ENCODE data around the gene PRSS23.

Gene PRSS23

DNA sequence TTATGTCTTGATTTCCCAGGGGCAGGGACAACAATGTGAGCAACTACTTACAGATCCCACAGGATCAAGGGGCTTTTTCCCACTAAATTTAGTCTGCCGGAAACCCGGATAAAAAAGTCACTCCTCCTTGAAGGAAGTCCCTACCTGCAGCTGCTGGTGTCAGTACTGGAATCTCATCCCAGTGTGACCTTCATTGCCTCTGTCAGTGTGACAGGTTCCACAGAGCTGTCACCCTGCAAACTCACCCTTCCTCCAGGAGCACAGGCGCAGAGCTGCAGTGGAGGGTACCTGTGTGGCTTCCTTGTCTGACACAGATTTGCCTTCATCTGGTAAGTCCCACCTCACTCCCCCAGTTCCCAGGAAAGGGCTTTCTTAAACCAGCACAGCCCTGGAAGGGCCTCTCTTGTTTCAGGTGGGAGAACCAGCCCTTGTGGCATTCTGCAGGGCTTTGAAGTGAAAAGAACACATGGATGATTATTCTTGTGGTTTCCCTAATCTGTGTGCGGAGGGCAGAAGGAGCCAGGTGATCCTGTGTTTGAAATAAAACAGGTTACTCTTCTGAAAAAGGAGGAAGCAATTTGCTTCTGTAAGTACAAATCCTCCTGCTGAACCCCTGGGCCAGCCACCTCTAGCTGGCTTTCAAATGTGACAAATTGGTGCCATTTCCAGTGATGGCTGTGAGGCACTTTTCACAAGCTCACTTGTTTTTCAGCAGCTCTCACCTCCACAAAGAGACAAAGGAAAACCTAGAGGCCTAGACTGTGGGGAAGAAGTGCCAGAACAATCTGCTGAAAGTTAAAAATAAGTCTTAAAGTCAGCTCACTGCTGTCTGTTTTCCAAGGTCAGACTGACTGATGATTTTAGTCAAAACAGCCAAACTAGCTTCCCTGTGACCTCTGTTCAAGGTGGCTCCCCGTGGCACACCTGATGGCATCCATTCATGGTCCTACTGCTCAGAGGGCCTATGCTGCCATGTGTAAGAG, 9.2 kb upstream of the PRSS23 start:
- no peak for DNase-seq (ENCODE audit: low read depth)

DNA sequence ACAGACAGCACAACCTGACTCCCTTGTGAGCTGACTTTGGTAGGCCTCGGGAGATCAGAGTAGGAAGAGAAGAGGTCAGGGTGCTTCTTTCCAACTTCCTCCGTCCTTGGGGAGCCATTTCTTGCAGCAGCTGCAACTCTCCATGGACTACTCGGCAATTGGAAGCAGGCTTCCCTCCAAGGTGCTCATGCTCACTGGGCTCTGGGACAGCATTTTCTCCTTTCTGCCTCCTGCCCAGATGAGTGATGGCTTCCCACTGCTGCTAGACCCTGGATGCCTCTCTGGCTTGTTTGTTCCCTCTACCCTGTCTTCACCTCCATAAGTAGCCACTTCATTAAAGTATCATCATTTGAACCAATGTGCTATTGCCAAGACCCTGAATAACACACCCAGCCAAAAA, 8.2 kb upstream of the PRSS23 start:
- no peak for DNase-seq (ENCODE audit: low read depth)

DNA sequence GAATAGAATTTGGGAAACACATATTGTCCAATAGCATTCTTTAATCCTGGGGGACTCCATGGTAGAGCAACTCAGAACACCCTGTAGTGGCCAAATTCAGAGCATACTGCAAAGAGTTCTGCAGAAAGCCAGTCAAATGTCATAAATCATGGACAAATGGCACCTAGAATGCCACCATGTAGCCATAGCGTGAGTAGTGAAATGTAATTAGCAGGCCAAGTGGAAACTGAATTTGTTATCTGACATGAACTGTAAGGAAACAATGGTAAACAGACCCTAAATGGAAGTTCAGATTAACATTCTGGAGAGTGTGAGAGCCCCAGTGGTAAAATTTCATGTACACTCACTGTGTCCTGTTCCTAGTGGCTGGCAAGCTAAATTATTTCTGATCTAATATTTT, 7.0 kb upstream of the PRSS23 start:
- no peak for DNase-seq (ENCODE audit: low read depth)

DNA sequence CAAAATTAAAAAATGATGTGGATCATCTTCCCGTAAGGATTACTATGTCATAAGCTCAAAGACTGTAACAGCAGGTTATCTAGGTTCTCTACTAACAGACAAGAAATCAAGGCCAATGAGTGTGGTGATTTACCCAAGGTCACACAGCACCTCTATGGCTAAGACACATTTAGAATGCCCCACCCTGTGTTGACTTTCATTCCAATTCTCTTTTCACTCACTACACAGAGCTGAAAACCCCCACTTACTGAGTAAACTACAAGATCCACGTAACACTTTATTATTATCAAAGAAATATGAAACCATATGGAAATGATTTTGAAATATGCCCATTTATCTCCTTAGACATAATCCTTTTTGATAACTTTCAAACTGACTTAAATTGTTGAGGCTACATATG, 4.8 kb upstream of the PRSS23 start:
- no peak for DNase-seq (ENCODE audit: low read depth)

DNA sequence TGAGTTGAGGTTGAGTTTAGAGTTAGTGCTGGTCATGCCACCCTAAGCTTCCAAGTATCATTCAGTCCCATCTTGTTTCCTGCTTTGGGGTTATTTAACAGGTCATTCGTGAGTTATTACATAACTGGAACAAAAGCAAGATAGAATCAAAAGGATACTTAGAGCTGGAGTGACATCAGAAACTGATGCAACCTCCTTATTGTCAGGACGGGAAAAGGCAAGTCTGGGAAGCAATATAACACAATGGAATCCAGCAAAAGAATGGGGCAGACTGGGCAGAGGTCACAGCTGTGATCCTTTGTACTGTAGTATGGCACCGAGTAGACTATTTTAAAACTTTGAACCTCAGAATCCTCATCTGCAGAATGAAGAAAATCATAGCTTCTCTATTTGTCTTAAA, 4.4 kb upstream of the PRSS23 start:
- DNase-seq (ENCODE audit: low read depth), result no peak

DNA sequence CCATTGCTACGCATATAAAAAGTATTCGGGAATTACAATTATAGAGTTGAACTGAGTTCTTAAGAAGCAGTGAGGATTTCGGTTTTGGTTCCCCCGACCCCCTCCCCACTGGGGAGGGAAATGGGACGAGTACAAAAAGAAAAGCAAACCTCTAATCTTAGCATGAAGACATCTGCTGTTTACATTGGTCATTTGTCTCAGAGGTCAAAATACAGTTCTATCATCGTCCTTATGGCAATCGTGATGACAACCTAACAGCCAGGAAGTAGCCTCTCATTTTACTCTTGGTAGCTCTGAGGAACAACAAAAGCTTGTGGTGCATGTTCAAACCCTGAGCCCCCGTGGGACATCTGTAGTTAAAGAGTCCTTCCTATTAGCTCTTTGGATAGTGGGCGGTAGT, 3.2 kb upstream of the PRSS23 start:
- no peak for DNase-seq (ENCODE audit: low read depth)

DNA sequence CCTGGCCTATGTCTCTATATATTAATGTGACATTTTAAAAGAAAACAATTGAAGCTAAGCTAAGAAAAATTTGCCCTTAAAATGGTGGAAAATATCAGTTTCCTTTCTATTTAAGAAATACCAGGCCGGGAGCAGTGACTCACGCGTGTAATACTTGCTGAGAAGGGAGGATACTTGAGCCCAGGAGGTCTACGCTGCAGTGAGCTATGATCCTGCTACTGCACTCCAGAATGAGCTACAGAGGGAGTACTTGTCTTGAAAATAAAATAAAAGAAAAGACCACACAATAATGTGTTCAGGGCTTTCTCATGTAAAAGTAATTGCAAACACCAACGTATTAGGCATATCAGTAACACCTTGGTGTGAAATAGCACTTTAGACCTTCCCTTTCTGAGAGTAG, 1.4 kb upstream of the PRSS23 start:
- DNase-seq (ENCODE audit: low read depth), result no peak

DNA sequence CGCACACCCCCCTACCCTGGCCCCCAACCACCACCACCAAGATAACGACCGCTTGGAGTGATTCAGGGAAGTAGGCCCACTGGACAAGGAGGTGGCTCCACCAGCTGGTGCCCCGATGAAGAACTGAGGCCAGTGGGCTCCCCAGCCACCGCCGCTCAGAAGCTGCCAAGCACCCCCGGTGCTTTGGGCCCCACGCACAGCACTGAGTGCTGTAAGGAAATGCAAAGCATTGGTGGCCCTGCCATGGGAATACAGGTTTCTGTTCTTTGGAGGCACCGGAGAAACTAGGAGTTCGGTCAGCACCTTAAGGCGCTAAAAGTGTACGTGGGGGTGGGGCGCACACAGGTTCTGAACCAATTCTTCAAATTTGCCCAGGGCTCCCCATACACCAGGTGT, 664 bp upstream of the PRSS23 start:
- DNase-seq (ENCODE audit: low read depth), result no peak

DNA sequence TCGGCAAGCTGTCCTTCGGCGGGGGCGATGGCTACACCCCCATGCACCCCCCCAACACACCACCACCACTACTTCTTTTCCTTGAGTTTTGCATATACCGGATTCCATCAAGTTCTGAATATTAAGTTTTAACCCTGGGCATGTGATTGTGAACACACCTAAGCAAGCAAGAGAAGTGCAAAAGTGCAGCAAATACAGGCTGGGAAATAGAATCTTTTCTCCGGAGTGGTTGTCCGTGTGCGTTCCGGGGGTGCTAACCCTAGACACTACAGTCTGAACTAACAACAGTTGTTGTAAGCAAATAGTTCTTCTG, 574 bp downstream of the PRSS23 start:
- DNase-seq (ENCODE audit: low read depth), result no peak

DNA sequence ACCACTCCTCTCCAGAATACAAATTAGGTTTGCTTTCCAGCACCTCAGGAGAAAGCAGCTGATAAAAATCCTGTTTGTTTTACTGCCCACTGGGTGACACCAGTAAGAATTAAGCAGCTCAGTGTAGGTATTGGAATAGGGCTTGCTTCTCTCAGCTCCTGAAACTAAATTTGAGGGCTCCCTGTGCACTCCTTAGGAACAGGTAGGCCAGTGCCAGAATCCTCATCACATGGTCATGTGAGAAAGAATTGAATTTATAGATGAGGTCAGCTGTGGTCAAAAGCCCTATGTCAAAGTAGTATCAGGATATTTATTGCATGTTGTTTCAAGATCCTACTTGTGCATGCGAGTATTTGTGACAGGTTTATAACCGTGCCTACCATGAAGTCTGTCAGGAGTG, 1.0 kb downstream of the PRSS23 start:
- no peak for DNase-seq (ENCODE audit: low read depth)

DNA sequence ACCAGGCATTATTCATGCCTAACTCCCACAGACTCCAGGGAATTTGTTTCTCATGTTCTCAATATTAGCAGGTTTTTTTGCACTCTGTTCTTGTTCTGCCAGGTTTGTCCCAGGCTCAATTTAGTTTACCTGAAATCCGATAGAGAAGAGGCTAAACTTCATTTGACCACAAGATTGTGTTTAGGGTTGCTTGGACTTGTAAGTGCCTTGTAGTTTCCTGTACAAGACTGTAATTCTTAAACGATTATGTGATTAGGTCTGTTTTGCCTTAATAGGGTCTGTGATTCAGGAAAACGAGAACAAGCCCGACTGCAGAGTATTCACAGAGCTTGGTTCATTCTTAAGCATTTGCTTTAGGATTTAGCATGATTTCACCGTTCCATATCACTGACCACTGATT, 1.8 kb downstream of the PRSS23 start:
- DNase-seq (ENCODE audit: low read depth), result no peak

DNA sequence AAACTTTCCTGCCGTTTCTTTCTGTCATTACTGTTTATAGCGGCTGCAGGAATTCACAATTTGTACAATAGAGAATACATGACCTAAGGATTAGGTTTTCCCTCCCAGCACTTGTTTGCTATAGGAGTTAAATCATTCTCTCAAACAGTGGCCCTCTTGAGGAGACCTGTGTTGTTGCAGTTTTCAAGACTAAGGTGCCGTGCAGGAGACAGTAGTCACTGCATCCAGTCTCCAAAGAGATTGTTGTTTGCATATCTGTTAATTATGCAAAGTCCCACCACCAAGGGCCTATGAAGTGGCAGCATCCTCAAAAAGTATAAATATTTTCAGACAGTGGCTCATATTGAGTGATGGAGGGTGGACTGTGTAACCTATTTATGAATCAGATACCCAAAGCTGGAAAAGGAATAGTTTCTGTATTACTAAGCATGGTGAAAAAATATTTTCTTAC, 2.3 kb downstream of the PRSS23 start:
- DNase-seq (ENCODE audit: low read depth), result no peak

DNA sequence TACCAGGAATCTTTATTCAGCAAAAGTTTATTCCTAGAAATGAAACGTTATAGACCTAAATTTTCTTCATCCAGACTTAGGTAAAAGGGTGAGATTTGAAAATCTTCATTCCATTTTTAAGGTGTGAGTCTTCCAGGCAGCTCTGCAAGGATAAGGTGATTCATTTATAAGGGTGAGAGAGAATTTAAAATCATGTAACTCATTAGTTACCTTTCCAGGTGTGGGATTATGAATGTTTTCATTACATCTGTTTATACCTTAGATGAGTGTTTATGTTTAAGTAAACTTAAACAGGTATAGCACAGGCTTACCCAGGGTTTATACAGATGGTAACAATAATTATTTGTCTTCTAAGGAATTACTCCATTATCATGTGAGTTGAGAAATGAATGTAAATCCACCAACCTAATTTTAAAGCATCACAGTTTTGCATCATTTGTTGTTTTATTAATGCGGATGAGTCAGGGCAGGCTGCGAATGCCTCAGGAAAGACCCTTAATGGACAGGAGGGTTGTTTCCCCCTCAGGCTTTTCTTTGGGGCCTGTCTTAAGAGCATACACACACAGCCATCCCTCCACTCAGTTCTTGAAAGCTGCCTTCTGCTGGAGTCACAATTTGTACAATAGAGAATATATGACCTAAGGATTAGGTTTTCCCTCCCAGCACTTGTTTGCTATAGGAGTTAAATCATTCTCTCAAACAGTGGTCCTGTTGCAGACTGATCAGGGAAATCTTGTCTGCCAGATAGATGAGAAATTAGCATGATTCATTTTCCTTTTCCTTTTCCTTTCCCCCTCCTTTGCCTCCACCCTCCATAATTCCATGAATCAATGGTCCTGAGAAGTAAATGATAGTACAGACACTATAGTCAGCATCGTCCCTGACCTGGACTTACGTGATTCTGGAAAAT, 3.0 kb downstream of the PRSS23 start:
- DNase-seq (ENCODE audit: low read depth), result no peak

DNA sequence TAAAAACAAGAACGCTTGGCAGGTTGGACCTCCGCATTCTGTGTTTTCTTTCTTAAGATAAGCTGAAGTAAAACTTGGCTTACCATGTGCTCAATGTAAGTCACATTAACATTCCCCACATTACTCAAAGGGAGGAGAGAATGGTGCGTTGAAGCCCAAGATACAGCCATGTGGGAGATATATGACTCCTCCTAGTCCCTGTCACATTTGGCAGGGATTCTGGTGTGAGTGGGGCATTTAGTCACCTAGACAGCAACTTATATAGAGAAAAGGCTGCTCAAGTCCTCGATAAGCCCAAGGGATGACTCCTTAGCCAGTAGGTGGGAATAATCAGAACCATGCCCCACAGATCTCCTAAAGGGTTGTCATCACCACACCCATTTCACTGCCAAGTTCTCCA, 4.6 kb downstream of the PRSS23 start:
- no peak for DNase-seq (ENCODE audit: low read depth)

DNA sequence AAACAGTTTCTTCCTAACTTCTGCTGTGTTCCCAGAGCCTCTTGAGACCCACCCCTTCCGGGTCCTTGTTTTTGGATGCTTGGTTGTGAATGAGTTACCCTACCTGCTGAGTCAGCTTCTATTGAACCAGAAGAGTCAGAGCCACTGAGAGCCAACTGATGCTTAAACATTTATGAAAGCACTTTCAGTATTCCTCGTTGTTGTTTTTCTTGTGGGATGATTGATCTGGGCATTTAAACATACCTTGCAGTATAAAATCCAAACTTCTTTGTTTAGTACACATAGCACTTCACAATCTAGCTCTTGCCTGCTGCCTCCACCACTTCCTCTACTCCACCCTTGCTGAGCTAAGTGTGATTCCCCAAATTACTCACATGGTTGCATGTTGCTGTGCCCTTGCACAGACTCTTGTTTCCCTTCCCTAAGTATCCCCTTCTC, 5.5 kb downstream of the PRSS23 start:
- DNase-seq (ENCODE audit: low read depth), result no peak

DNA sequence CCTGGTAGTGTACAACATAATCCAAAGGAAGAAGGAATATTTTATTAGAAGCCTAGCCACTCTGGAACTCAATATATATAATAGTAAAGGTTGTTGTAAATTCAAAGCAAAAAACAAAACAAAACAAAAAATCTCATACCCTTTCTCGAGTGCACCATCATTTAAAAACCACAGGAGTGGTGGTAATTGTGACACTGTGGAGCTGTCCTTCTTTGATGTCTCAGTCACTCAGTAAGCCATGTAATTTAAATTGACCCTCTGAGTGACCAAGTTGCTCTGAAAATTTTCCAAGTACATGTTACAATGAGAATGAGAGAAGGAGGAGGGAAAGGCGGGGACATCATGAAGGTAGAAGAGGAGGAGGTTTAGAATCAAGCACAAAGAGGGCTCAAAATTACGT, 6.6 kb downstream of the PRSS23 start:
- no peak for DNase-seq (ENCODE audit: low read depth)

DNA sequence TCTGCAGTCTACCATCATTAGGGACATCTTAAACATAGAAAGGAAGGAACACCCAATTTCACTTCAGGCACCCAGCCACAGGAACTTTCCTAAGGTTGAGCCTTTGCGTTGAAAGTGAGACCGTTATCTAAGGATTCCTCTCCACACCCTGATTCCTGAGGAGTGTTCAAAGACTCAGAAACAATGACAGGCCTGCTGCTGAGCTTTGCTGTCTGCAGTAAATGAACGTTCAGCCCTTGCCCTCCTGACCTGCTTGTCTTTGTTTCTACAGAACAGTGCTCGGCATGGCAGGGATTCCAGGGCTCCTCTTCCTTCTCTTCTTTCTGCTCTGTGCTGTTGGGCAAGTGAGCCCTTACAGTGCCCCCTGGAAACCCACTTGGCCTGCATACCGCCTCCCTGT, 7.0 kb downstream of the PRSS23 start:
- DNase-seq (ENCODE audit: low read depth), result no peak

DNA sequence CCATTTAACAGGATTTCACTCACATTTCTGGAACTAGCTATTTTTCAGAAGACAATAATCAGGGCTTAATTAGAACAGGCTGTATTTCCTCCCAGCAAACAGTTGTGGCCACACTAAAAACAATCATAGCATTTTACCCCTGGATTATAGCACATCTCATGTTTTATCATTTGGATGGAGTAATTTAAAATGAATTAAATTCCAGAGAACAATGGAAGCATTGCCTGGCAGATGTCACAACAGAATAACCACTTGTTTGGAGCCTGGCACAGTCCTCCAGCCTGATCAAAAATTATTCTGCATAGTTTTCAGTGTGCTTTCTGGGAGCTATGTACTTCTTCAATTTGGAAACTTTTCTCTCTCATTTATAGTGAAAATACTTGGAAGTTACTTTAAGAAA, 9.2 kb downstream of the PRSS23 start:
- no peak for DNase-seq (ENCODE audit: low read depth)

DNA sequence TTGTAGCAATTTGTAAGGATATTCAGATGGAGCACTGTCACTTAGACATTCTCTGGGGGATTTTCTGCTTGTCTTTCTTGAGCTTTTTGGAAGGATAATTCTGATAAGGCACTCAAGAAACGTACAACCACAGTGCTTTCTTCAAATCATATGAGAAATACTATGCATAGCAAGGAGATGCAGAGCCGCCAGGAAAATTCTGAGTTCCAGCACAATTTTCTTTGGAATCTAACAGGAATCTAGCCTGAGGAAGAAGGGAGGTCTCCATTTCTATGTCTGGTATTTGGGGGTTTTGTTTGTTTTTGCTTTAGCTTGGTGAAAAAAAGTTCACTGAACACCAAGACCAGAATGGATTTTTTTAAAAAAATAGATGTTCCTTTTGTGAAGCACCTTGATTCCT, 9.9 kb downstream of the PRSS23 start:
- DNase-seq (ENCODE audit: low read depth), result no peak

DNA sequence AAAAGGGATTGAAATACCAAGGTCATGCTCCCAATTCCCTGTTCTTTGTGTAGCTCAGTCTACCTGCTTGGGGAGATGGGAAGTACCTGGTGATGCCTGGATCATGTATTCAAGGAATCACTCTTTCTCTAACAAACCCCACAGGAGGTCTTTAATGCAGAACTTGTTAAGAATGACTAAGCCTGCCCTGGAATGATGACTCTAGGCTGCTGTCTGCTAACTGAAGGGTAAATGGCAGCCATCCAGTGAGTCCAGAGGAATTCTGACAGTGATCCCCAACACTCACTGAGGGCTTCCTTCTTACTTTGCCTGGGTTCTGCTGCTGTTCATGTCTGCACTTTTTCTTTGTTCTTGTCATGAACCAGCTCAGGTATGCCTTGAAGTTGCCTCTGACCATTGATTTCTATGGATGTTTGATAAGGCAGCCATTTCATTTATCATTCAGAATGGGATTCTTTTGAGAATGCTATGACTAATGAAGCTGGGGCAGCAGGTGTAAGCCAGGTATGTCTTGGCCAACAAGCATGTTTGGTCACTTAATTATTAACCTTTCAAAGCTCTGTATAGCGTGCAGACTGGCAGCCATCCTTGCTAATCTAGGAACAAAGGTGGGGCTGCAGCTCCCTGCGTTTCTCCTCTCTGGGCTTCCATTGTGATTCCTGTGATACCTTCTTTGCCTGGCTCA, 11.4 kb downstream of the PRSS23 start:
- no peak for DNase-seq (ENCODE audit: low read depth)

DNA sequence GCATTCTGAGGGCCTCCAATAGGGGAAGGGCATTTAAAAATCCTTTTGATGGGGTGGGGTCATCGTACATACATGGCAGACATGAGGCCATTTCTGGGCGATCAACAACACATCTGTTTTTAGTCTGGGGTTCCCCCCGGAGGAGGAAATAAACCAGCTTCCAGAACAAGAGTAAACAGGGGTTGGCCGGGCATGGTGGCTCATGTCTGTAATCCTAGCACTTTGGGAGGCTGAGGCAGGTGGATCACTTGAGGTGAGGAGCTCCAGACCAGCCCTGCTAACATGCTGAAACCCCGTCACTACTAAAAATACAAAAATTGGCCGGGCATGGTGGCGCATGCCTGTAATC, 12.0 kb downstream of the PRSS23 start:
- no peak for DNase-seq (ENCODE audit: low read depth)

DNA sequence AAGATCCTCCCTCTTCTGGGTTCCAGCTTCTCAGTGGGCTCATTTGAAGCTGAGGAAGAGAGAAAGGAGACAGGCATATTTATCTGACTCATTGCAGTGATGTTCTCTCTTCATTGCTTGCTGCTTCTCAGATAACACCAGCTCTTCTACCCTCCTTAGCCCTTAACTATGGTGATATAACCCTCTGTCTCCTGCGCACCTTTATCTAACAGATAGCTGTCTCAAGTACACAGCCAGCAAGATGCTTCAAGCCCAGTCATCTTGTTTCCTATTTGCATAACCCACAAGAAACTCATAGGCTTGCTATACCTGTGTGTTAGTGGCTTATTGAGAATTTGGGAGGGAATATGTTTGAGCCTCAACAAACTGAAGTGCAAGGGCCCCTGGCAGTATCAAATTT, 12.6 kb downstream of the PRSS23 start:
- DNase-seq (ENCODE audit: low read depth), result no peak

DNA sequence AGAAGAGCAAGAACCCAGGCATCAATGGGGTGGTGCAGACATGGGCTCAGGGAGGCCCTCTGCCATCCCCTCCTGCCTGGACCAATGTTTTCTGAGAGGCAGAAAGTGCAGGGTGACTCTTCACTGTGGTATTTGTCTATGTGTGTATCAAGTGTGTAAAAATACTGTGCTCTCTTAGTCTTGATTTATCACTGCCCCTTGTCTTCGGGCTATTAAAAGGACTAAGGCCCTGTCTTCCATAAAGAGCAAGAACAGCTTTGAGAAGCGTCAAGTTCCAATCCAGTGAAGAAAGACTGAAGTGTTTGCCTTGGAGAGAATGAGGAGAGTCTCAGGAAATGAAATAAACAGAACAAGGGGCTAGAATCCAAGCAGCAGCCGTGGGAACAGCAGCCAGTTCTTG, 14.4 kb downstream of the PRSS23 start:
- no peak for DNase-seq (ENCODE audit: low read depth)
